ENCODE measurements around the gene SUPT6H. TPM values are rescaled to one million over a fixed set of nuclear protein-coding genes. Genes with fewer than 3 reads are reported as not detected.

The SUPT6H gene
- total and polyA plus RNA-seq, 9 of the 15 experiments (the other 6 are each of a cell fraction or from before 2014, with no cell fraction given), result 1.7 to 77.7 (median 49.2) TPM

- TF ChIP-seq HMG20B (CRISPR knock-in tag; IDR thresholded peaks at IDR 0.05) (no peak), KLF6 (CRISPR knock-in tag; IDR thresholded peaks at IDR 0.05; ENCODE audit: borderline replicate concordance) (no peak), ZNF398 (CRISPR knock-in tag; IDR thresholded peaks at IDR 0.05) (no peak), STAG1 (CRISPR knock-in tag; IDR thresholded peaks at IDR 0.05; ENCODE audit: borderline replicate concordance) (no peak), CEBPB (tag; IDR thresholded peaks at IDR 0.05) (no peak), SPI1 (IDR thresholded peaks at IDR 0.05; ENCODE audit: borderline replicate concordance, low read depth, low read length) (peak; percentile 88), RCOR1 (IDR thresholded peaks at IDR 0.05; ENCODE audit: borderline replicate concordance in 1 of 2, low read depth in 2 of 2, low read length in 2 of 2) (peak in 1 of 2 experiments; percentile 51; a peak in 2 of 4 replicates), CUX1 (CRISPR knock-in tag; IDR thresholded peaks at IDR 0.05) (no peak), RREB1 (CRISPR knock-in tag; IDR thresholded peaks at IDR 0.05) (0 out of 2 replicates have a peak, but pooled peaks have one; percentile 54), ZBTB17 (CRISPR knock-in tag; IDR thresholded peaks at IDR 0.05) (0 out of 2 replicates have a peak, but pooled peaks have one; percentile 24), MYC (IDR thresholded peaks at IDR 0.05; ENCODE audit: low read depth, low read length) (peak; percentile 51), MYC (CRISPR knock-in tag; IDR thresholded peaks at IDR 0.05; ENCODE audit: borderline replicate concordance, low read depth) (no peak), DDX20 (tag; IDR thresholded peaks at IDR 0.05; ENCODE audit: low read depth) (no peak)
Observed at GRCh38 chr17:28643983-28644786, 17.8 kb upstream of the SUPT6H start (continued).

All from K562 (cell line).